ENCODE data around the gene TRIM44. TPM values are rescaled to one million over a fixed set of nuclear protein-coding genes. Genes with fewer than 3 reads are reported as not detected.

TRIM44 gene
- total RNA-seq, 4 donors from 2014 or later: 6.8 to 32.0 (median 13.5) TPM

DNA sequence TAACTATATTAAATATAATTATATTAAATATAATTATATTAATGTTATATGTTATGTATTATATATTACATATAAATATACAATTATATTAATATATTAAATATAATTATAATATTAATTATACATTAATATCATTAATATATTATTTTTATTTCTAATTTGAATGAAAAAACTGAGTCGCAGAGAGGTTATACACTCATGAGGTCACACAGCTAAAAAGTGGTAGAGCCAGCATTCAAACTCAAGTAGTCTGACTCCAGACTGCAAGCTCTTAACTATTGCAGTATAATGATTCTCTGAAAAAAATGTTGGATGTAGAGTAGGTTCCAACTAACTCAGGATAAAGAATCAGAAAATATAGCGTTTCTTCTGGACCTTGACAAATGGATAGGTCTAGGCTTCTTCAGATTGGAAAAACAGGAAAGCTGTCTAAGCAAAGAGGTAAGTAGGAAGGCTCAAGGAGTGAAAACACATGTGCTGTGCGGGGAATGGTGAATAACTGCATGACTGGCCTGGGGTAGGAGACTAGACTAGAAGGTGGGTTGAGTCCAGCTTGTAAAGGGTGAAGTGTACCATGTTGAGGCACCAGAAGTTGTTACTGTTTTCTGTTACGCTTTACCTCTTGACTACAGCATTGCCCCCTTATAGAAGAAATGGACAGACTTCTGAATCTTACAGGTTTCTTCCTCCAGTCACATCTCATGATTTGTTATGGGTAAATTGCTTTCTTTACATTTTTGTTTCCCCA is 80.3 kb downstream of the TRIM44 start:
- Histone ChIP-seq H3K27me3 (no peaks in the 10 kb centered on the region), H3K27ac (no peak overlapping the region), H3K4me1 (no peaks in the 10 kb centered on the region), H3K36me3 (peaks cover 0 to 28% (median 0%) of the 10 kb centered on the region in 3 donors), H3K4me3 (no peak overlapping the region), H3K9me3 (no peaks in the 10 kb centered on the region)
- TF ChIP-seq CTCF (IDR thresholded peaks at IDR 0.05): no peak
- no peak for TF ChIP-seq POLR2A (IDR thresholded peaks at IDR 0.05)
- intact Hi-C loops (cut with DNase I): no loop called here
- DNase-seq: no peak
- 95 to 97% methylated on average over 4 of the region's 4 CpGs for WGBS, 2 donors

GRCh38 chr11:35746356-35747153 is 84.0 kb downstream of the TRIM44 start:
- no peaks in the 10 kb centered on the region for H3K27me3 ChIP-seq
- intact Hi-C loops (cut with DNase I): no loop called here
- H3K4me1 ChIP-seq: peaks cover 0 to 5% (median 5%) of the 10 kb centered on the region in 3 donors
- no peak for TF ChIP-seq POLR2A (IDR thresholded peaks at IDR 0.05)
- TF ChIP-seq CTCF (IDR thresholded peaks at IDR 0.05): no peak
- no peak for DNase-seq
- no peak overlapping the region for H3K4me3 ChIP-seq
- peaks cover 0 to 8% (median 0%) of the 10 kb centered on the region in 3 donors for H3K36me3 ChIP-seq
- no peak overlapping the region for H3K27ac ChIP-seq
- 74 to 86% methylated on average over 4 of the region's 4 CpGs for WGBS, 2 donors
- no peaks in the 10 kb centered on the region for H3K9me3 ChIP-seq

GRCh38 chr11:35747668-35748067 is 85.1 kb downstream of the TRIM44 start:
- TF ChIP-seq CTCF (IDR thresholded peaks at IDR 0.05): no peak
- TF ChIP-seq POLR2A (IDR thresholded peaks at IDR 0.05): no peak
- no peaks in the 10 kb centered on the region for H3K27me3 ChIP-seq
- peaks cover 0 to 14% (median 11%) of the 10 kb centered on the region in 3 donors for H3K4me1 ChIP-seq
- H3K4me3 ChIP-seq: no peak overlapping the region
- no peak overlapping the region for H3K27ac ChIP-seq
- intact Hi-C loops (cut with DNase I): no loop called here
- H3K9me3 ChIP-seq: no peaks in the 10 kb centered on the region
- 91 to 93% methylated on average over 4 of the region's 4 CpGs for WGBS, 2 donors
- peaks cover 0 to 7% (median 0%) of the 10 kb centered on the region in 3 donors for H3K36me3 ChIP-seq
- no peak for DNase-seq

GRCh38 chr11:35748644-35749043 is 86.1 kb downstream of the TRIM44 start:
- Histone ChIP-seq H3K36me3 (peaks cover 0 to 3% (median 0%) of the 10 kb centered on the region in 3 donors), H3K27me3 (no peaks in the 10 kb centered on the region), H3K4me3 (no peak overlapping the region), H3K4me1 (peaks cover 0 to 14% (median 11%) of the 10 kb centered on the region in 3 donors), H3K27ac (no peak overlapping the region), H3K9me3 (no peaks in the 10 kb centered on the region)
- intact Hi-C loops (cut with DNase I): no loop called here
- no peak for TF ChIP-seq CTCF (IDR thresholded peaks at IDR 0.05)
- no peak for TF ChIP-seq POLR2A (IDR thresholded peaks at IDR 0.05)
- no peak for DNase-seq
- 83 to 89% methylated on average over 1 of the region's 1 CpG for WGBS, 2 donors

- TF ChIP-seq CTCF (IDR thresholded peaks at IDR 0.05) (no peak), POLR2A (IDR thresholded peaks at IDR 0.05) (no peak)
- Histone ChIP-seq H3K4me1 (peaks cover 0 to 14% (median 11%) of the 10 kb centered on the region in 3 donors), H3K9me3 (no peaks in the 10 kb centered on the region), H3K4me3 (no peak overlapping the region), H3K27me3 (no peaks in the 10 kb centered on the region), H3K27ac (no peak overlapping the region), H3K36me3 (no peaks in the 10 kb centered on the region)
- intact Hi-C loops (cut with DNase I): no loop called here
- WGBS, 2 donors: 77 to 84% methylated on average over 2 of the region's 2 CpGs
- no peak for DNase-seq
These were observed 87.7 kb downstream of the TRIM44 start for GRCh38 chr11:35750315-35750714.

Measured in esophagus squamous epithelium (tissue), 5 donors.